ENCODE results near the gene FGF2. TPM values are rescaled to one million over a fixed set of nuclear protein-coding genes. Genes with fewer than 3 reads are reported as not detected.

The FGF2 gene
- total RNA-seq, 1 experiment from 2014 or later, result 99.0 TPM

DNA sequence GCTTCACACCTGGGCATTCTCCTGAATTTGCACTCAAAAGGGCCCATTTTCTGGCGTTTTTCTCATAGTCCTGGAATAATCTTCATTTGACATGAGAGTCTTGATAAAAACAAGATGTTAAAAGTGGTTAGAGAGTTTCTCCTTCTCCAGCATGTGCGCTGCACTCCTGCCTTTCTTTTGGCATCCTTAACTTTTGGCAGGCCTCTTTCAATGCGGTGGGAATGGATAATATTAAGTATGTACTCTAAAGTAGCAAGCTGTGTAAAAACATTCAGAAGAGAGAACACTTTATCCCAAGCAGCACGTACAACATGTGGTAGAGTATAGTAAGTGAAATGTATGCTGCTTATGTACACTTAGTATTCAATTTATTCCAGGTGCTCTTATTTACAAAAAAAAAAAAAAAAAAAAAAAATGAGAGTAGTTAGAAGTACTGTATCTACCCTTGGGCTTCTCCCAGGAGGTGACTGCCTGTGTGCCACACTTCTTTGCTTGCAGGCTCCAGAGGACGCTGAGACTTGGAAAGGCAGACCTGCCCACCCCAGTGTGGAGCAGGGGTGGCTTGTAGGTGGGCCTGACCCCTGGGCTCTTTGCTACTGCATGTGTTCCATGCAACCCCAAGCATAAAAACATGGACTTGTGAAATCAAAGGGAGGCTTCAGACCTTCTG, 3.9 kb downstream of the FGF2 start:
- Histone ChIP-seq H3K4me2 (ENCODE audit: insufficient read depth, insufficient read length, low read length) (peak overlapping the region; percentile 66), H2BK12ac (ENCODE audit: insufficient read length, low read depth, low read length) (no peak overlapping the region), H3K18ac (ENCODE audit: insufficient read length, low read depth, low read length) (no peak overlapping the region), H3K4me1 (ENCODE audit: insufficient read depth, low read length) (peaks cover 7% of the 10 kb centered on the region; the same call in 1 of the 2 replicates), H3K9ac (ENCODE audit: extremely low read depth, insufficient read length, low read length) (no peak overlapping the region), H2BK20ac (ENCODE audit: low read depth, low read length, poor library complexity, severe bottlenecking) (no peak overlapping the region), H3T11ph (ENCODE audit: low read length) (no peak overlapping the region), H2AFZ (ENCODE audit: low read length) (no peak overlapping the region), H3K27me3 (ENCODE audit: insufficient read depth, low read length) (no peaks in the 10 kb centered on the region), H4K91ac (ENCODE audit: insufficient read length, low read depth, low read length) (no peak overlapping the region), H3K4ac (ENCODE audit: low read depth, low read length) (no peak overlapping the region), H2AK5ac (ENCODE audit: insufficient read length, low read length) (no peak overlapping the region), H3K9me3 (ENCODE audit: control insufficient read depth, low read depth, low read length) (no peaks in the 10 kb centered on the region), H3K79me1 (ENCODE audit: insufficient read depth, low read depth, low read length, poor library complexity, severe bottlenecking) (peaks cover 2% of the 10 kb centered on the region), H4K20me1 (ENCODE audit: control insufficient read depth, insufficient read depth, insufficient read length) (no peaks in the 10 kb centered on the region), H4K8ac (replicated peaks; ENCODE audit: insufficient read length, low read depth, low read length) (no peak overlapping the region), H2BK5ac (ENCODE audit: insufficient read length, low read length) (no peak overlapping the region), H3K14ac (ENCODE audit: insufficient read depth, low read length) (no peak overlapping the region), H2BK15ac (ENCODE audit: low read depth, low read length) (no peak overlapping the region), H3K79me2 (ENCODE audit: insufficient read depth, low read length) (peaks cover 64% of the 10 kb centered on the region), H3K23ac (ENCODE audit: insufficient read length, low read depth, low read length) (no peak overlapping the region), H2BK120ac (ENCODE audit: low read depth, low read length, poor library complexity, severe bottlenecking) (no peak overlapping the region), H3K56ac (ENCODE audit: insufficient read length, low read depth, low read length) (no peak overlapping the region), H3K27ac (ENCODE audit: insufficient read length, low read depth, low read length) (no peak overlapping the region), H4K5ac (ENCODE audit: insufficient read length, low read depth, low read length) (no peak overlapping the region), H3K23me2 (ENCODE audit: insufficient read length, low read depth, low read length, poor library complexity, severe bottlenecking) (peaks cover 13% of the 10 kb centered on the region)
- peak overlapping the region; percentile 25 to 96 (median 92); a peak in 6 of 7 replicates for H3K27ac Mint-ChIP-seq
- no peak for DNase-seq
- no CpG with 5 or more reads among the region's 5 CpGs for WGBS (ENCODE audit: extremely low coverage, insufficient read length, low lambda C conversion rate)
- TF ChIP-seq, protein P1, sequence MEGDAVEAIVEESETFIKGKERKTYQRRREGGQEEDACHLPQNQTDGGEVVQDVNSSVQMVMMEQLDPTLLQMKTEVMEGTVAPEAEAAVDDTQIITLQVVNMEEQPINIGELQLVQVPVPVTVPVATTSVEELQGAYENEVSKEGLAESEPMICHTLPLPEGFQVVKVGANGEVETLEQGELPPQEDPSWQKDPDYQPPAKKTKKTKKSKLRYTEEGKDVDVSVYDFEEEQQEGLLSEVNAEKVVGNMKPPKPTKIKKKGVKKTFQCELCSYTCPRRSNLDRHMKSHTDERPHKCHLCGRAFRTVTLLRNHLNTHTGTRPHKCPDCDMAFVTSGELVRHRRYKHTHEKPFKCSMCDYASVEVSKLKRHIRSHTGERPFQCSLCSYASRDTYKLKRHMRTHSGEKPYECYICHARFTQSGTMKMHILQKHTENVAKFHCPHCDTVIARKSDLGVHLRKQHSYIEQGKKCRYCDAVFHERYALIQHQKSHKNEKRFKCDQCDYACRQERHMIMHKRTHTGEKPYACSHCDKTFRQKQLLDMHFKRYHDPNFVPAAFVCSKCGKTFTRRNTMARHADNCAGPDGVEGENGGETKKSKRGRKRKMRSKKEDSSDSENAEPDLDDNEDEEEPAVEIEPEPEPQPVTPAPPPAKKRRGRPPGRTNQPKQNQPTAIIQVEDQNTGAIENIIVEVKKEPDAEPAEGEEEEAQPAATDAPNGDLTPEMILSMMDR (conservative IDR thresholded peaks at IDR 0.05), result no peak
- peak overlapping the region; percentile 55 to 90; a peak in 4 of 5 replicates for H3K4me3 Mint-ChIP-seq
- peaks cover 0 to 2% of the 10 kb centered on the region in 2 experiments; a peak in 2 of 5 replicates for H3K9me3 Mint-ChIP-seq
- peaks cover 17 to 56% (median 43%) of the 10 kb centered on the region in 3 experiments for H3K36me3 Mint-ChIP-seq (ENCODE audit: insufficient read depth in 1 of 3, low read depth in 3 of 3)
- no peaks in the 10 kb centered on the region for H3K27me3 Mint-ChIP-seq (ENCODE audit: low read depth)
- H3K4me1 Mint-ChIP-seq, result peaks cover 54 to 55% of the 10 kb centered on the region in 2 experiments

All from H9 (cell line).